ENCODE data around the gene LRP4.

DNA sequence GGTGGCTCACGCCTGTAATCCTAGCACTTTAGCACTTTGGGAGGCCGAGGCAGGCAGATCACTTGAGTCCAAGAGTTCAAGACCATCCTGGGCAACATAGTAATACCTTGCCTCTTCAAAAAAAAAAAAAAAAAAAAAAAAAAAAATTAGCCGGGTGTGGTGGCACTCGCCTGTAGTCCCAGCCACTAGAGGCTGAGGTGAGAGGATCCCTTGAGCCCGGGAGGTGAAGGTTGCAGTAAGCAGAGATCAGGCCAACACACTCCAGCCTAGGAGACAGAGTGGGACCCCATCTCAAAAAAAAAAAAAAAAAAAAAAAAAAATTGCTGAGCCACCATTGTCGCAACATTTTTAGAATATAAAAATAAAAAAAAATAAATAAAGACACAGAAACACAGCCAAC is 79.8 kb downstream of the LRP4 start:
- TF ChIP-seq CTCF (IDR thresholded peaks at IDR 0.05; ENCODE audit: low read length) (no peak), EZH2phosphoT487 (IDR thresholded peaks at IDR 0.05; ENCODE audit: low read length) (no peak), EZH2 (optimal IDR thresholded peaks at IDR 0.05; ENCODE audit: low read depth, low read length) (no peak)
